ENCODE measurements around the gene SLC7A4.
"Not testable (repeated sequence)": the region's sequence is repeated elsewhere in the genome, so short reads cannot be mapped to it uniquely, and the experiment has no call there.

The SLC7A4 gene

GRCh38 chr22:21032037-21032867, at the start of gene SLC7A4:
Gene SLC7A4 (minus strand): TSS chr22:21032561. CDS start chr22:21031812, 749 bp downstream.
- DNase-seq (no peak), ATAC-seq (no peak)

GRCh38 chr22:21080435-21081137, 48.2 kb upstream of the SLC7A4 start:
- ATAC-seq (no peak), DNase-seq (no peak)

GRCh38 chr22:21079493-21079892, 47.1 kb upstream of the SLC7A4 start:
- no peak for ATAC-seq
- no peak for DNase-seq

GRCh38 chr22:21078916-21079315, 46.6 kb upstream of the SLC7A4 start:
- DNase-seq: no peak
- ATAC-seq: no peak

- no peak for DNase-seq
- ATAC-seq: no peak
Measured at GRCh38 chr22:21077884-21078508, 45.6 kb upstream of the SLC7A4 start.

- DNase-seq (no peak), ATAC-seq (no peak)
Measured at GRCh38 chr22:21076912-21077625, 44.7 kb upstream of the SLC7A4 start.

GRCh38 chr22:21075516-21076138, 43.3 kb upstream of the SLC7A4 start:
- DNase-seq: no peak
- no peak for ATAC-seq

GRCh38 chr22:21074102-21074715, 41.8 kb upstream of the SLC7A4 start:
- ATAC-seq (peak; percentile 44), DNase-seq (no peak)

GRCh38 chr22:21073482-21073881, 41.1 kb upstream of the SLC7A4 start:
- ATAC-seq (no peak), DNase-seq (no peak)

GRCh38 chr22:21073023-21073422, 40.7 kb upstream of the SLC7A4 start:
- no peak for DNase-seq
- ATAC-seq: no peak

GRCh38 chr22:21071796-21072195, 39.4 kb upstream of the SLC7A4 start:
- not testable (repeated sequence) for DNase-seq, ATAC-seq

GRCh38 chr22:21070690-21071615, 38.6 kb upstream of the SLC7A4 start:
- no peak for DNase-seq

GRCh38 chr22:21069375-21069774, 37.0 kb upstream of the SLC7A4 start:
- ATAC-seq: no peak
- no peak for DNase-seq

More at GRCh38 chr22:21070690-21071615, 38.6 kb upstream of the SLC7A4 start:
- ATAC-seq: no peak

GRCh38 chr22:21068681-21069276, 36.4 kb upstream of the SLC7A4 start:
- no peak for ATAC-seq
- DNase-seq: no peak

GRCh38 chr22:21067901-21068680, 35.7 kb upstream of the SLC7A4 start:
- peak; percentile 52 for ATAC-seq

GRCh38 chr22:21067075-21067900, 34.9 kb upstream of the SLC7A4 start:
- ATAC-seq (no peak), DNase-seq (no peak)

More at GRCh38 chr22:21067901-21068680, 35.7 kb upstream of the SLC7A4 start:
- DNase-seq: no peak

- no peak for ATAC-seq
Measured at GRCh38 chr22:21064917-21065864, 32.8 kb upstream of the SLC7A4 start.

More at GRCh38 chr22:21064917-21065864, 32.8 kb upstream of the SLC7A4 start:
- DNase-seq: no peak
